Neural progenitor cell (in vitro differentiated cells): Measurements from ENCODE around the gene MAP2. TPM values are rescaled to one million over a fixed set of nuclear protein-coding genes. Genes with fewer than 3 reads are reported as not detected.
A peak's percentile ranks its signal among the peaks of the same experiment; 100 is the strongest.

Experiments used
- DNase-seq: peaks from one replicate; pipeline ENCODE4 v3.0.0-alpha.2; 2016; ENCODE audit warnings: low spot score
- H2AFZ ChIP-seq: fragments of 200-600 bp; sonication (generic); replicated peaks from 2 replicates; pipeline ENCODE4 v1.6.1; 2016; ENCODE audit warnings: antibody characterized with exemption
- H3F3A ChIP-seq: fragments of 200-600 bp; sonication (generic); 2 replicates; pipeline ENCODE4 v1.6.1; 2016; ENCODE audit warnings: antibody characterized with exemption, low read depth
- H3K27ac ChIP-seq: fragments of 200-600 bp; sonication (generic); 2 replicates; pipeline ENCODE4 v1.5.1; 2016; ENCODE audit warnings: mild to moderate bottlenecking
- H3K27me3 ChIP-seq: fragments of 200-600 bp; sonication (generic); 2 replicates; pipeline ENCODE4 v1.6.1; 2016; ENCODE audit warnings: mild to moderate bottlenecking, moderate library complexity
- H3K36me3 ChIP-seq: fragments of 200-600 bp; sonication (generic); 2 replicates; pipeline ENCODE4 v1.5.1; 2016
- H3K4me1 ChIP-seq: fragments of 200-600 bp; sonication (generic); 2 replicates; pipeline ENCODE4 v1.6.1; 2016; ENCODE audit warnings: mixed run types
- H3K4me2 ChIP-seq: fragments of 200-600 bp; sonication (generic); 2 replicates; pipeline ENCODE4 v1.6.1; 2016
- H3K4me3 ChIP-seq: fragments of 200-600 bp; sonication (generic); 2 replicates; pipeline ENCODE4 v1.5.1; 2016
- H3K79me2 ChIP-seq: fragments of 200-600 bp; sonication (generic); 2 replicates; pipeline ENCODE4 v1.6.1; 2016; ENCODE audit warnings: low read depth
- H3K9ac ChIP-seq: fragments of 200-600 bp; sonication (generic); 2 replicates; pipeline ENCODE4 v1.6.1; 2016
- H3K9me3 ChIP-seq: fragments of 200-600 bp; sonication (generic); 2 replicates; pipeline ENCODE4 v1.5.1; 2016; ENCODE audit warnings: low read depth
- H4K20me1 ChIP-seq: fragments of 200-600 bp; sonication (generic); 2 replicates; pipeline ENCODE4 v1.6.1; 2016; ENCODE audit warnings: low read depth
- H3K27ac Mint-ChIP-seq: 3 replicates; pipeline ENCODE4 v1.8.0; 2021; ENCODE audit warnings: mixed read lengths
- H3K27me3 Mint-ChIP-seq: 2 replicates; pipeline ENCODE4 v1.8.0; 2022; ENCODE audit warnings: low read depth, mild to moderate bottlenecking, inconsistent platforms, moderate library complexity, mixed read lengths; ENCODE audit not compliant: insufficient read depth
- H3K36me3 Mint-ChIP-seq: 3 replicates; pipeline ENCODE4 v1.8.0; 2021; ENCODE audit warnings: mixed read lengths
- H3K4me1 Mint-ChIP-seq: 3 replicates; pipeline ENCODE4 v1.8.0; 2021; ENCODE audit warnings: mixed read lengths
- H3K4me3 Mint-ChIP-seq: 3 replicates; pipeline ENCODE4 v1.8.0; 2021; ENCODE audit warnings: mild to moderate bottlenecking, moderate library complexity, mixed read lengths
- H3K9me3 Mint-ChIP-seq: 3 replicates; pipeline ENCODE4 v1.8.0; 2020; ENCODE audit warnings: mixed read lengths
- EZH2 ChIP-seq: fragments of 200-600 bp; sonication (generic); IDR thresholded peaks from 2 replicates; pipeline ENCODE4 v1.6.1; 2017; ENCODE audit warnings: antibody characterized with exemption, mild to moderate bottlenecking, moderate library complexity
- EZH2phosphoT487 ChIP-seq: fragments of 200-600 bp; sonication (generic); IDR thresholded peaks from 2 replicates; pipeline ENCODE4 v1.6.1; 2017; ENCODE audit warnings: antibody characterized with exemption
- total RNA-seq: library from RNA; depleted of rRNA; stranded (reverse); fragments of >200 nt; gene quantifications from 2 replicates; pipeline ENCODE4 v1.2.3, GENCODE V29; 2015; ENCODE audit warnings: low replicate concordance
- TF ChIP-seq, protein P1 (sequence below): fragments of 200-600 bp; sonication (generic); IDR thresholded peaks from 2 replicates; pipeline ENCODE4 v1.5.1; 2017; ENCODE audit warnings: antibody characterized with exemption, mild to moderate bottlenecking

Gene MAP2
- total RNA-seq, 1 donor from 2014 or later, result 102 TPM

- Histone ChIP-seq H4K20me1 (no peaks in the 10 kb centered on the region), H3F3A (peaks cover 61% of the 10 kb centered on the region), H3K9ac (no peak overlapping the region), H3K27ac (peak overlapping the region; percentile 97), H3K4me1 (peaks cover 88% of the 10 kb centered on the region), H3K36me3 (no peaks in the 10 kb centered on the region), H3K4me3 (peak overlapping the region; percentile 37), H3K9me3 (no peaks in the 10 kb centered on the region), H2AFZ (no peak overlapping the region), H3K79me2 (no peaks in the 10 kb centered on the region), H3K27me3 (no peaks in the 10 kb centered on the region), H3K4me2 (peak overlapping the region; percentile 84)
- DNase-seq, result peak; percentile 46
- no peaks in the 10 kb centered on the region for H3K27me3 Mint-ChIP-seq
- TF ChIP-seq EZH2, result no peak
- no peak for TF ChIP-seq EZH2phosphoT487
- TF ChIP-seq, protein P1, sequence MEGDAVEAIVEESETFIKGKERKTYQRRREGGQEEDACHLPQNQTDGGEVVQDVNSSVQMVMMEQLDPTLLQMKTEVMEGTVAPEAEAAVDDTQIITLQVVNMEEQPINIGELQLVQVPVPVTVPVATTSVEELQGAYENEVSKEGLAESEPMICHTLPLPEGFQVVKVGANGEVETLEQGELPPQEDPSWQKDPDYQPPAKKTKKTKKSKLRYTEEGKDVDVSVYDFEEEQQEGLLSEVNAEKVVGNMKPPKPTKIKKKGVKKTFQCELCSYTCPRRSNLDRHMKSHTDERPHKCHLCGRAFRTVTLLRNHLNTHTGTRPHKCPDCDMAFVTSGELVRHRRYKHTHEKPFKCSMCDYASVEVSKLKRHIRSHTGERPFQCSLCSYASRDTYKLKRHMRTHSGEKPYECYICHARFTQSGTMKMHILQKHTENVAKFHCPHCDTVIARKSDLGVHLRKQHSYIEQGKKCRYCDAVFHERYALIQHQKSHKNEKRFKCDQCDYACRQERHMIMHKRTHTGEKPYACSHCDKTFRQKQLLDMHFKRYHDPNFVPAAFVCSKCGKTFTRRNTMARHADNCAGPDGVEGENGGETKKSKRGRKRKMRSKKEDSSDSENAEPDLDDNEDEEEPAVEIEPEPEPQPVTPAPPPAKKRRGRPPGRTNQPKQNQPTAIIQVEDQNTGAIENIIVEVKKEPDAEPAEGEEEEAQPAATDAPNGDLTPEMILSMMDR, result no peak
- peaks cover 13% of the 10 kb centered on the region for H3K9me3 Mint-ChIP-seq
- H3K4me1 Mint-ChIP-seq, result peaks cover 63% of the 10 kb centered on the region
- H3K36me3 Mint-ChIP-seq, result peaks cover 23% of the 10 kb centered on the region
- H3K27ac Mint-ChIP-seq, result peak overlapping the region; percentile 95
- H3K4me3 Mint-ChIP-seq, result peak overlapping the region; percentile 75
These were observed 189.9 kb downstream of the MAP2 start for GRCh38 chr2:209613649-209614305.

GRCh38 chr2:209614690-209615369, 191.0 kb downstream of the MAP2 start:
- TF ChIP-seq EZH2, result no peak
- peak; percentile 89 for TF ChIP-seq EZH2phosphoT487
- TF ChIP-seq, protein P1, result no peak
- Mint-ChIP-seq H3K9me3 (peaks cover 12% of the 10 kb centered on the region), H3K36me3 (peaks cover 25% of the 10 kb centered on the region), H3K4me3 (peak overlapping the region; percentile 63), H3K27me3 (no peaks in the 10 kb centered on the region), H3K4me1 (peaks cover 68% of the 10 kb centered on the region), H3K27ac (peak overlapping the region; percentile 95)
- DNase-seq, result peak; percentile 86
- H3K27me3 ChIP-seq, result no peaks in the 10 kb centered on the region
- peak overlapping the region; percentile 37 for H3K4me3 ChIP-seq
- H3K27ac ChIP-seq, result peak overlapping the region; percentile 97
- no peaks in the 10 kb centered on the region for H3K36me3 ChIP-seq
- H3K4me2 ChIP-seq, result peak overlapping the region; percentile 84
- H3K4me1 ChIP-seq, result peaks cover 97% of the 10 kb centered on the region
- no peaks in the 10 kb centered on the region for H3K79me2 ChIP-seq
- no peak overlapping the region for H2AFZ ChIP-seq
- H3F3A ChIP-seq, result peaks cover 69% of the 10 kb centered on the region
- no peaks in the 10 kb centered on the region for H3K9me3 ChIP-seq
- no peaks in the 10 kb centered on the region for H4K20me1 ChIP-seq
- no peak overlapping the region for H3K9ac ChIP-seq

DNA sequence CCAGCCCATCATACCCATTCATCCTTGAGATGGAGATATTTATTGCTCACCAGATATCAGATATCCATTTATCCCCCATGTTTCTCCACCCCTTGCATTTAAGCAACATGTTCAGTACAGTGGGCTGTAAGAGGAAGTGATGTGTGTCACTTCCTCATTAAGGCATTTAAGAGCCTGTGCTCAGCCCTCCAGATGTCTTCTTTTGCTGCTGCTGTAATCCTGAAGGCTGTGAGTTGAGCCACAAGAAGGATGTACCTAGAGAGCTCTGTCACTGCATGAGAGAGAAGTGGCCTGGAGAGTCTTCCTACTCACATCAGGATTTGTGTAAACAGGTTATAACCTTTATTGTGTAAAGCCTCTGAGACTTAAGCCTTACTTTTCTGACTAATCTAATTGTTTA, 195.9 kb downstream of the MAP2 start:
- peak; percentile 31 for DNase-seq
- no peak for TF ChIP-seq EZH2phosphoT487
- no peak for TF ChIP-seq EZH2
- TF ChIP-seq, protein P1, result no peak
- Mint-ChIP-seq H3K27me3 (no peaks in the 10 kb centered on the region), H3K27ac (peak overlapping the region; percentile 2), H3K9me3 (peaks cover 12% of the 10 kb centered on the region), H3K4me1 (peaks cover 43% of the 10 kb centered on the region), H3K4me3 (no peak overlapping the region), H3K36me3 (peaks cover 36% of the 10 kb centered on the region)
- Histone ChIP-seq H3K27ac (peak overlapping the region; percentile 26), H3K4me2 (no peak overlapping the region), H3K9me3 (no peaks in the 10 kb centered on the region), H3F3A (peaks cover 45% of the 10 kb centered on the region), H3K27me3 (no peaks in the 10 kb centered on the region), H3K79me2 (no peaks in the 10 kb centered on the region), H2AFZ (no peak overlapping the region), H3K4me1 (peaks cover 55% of the 10 kb centered on the region), H4K20me1 (no peaks in the 10 kb centered on the region), H3K9ac (no peak overlapping the region), H3K4me3 (no peak overlapping the region), H3K36me3 (no peaks in the 10 kb centered on the region)
